Left kidney (tissue), 2 donors: Measurements from ENCODE around the gene PCCA. TPM values are rescaled to one million over a fixed set of nuclear protein-coding genes. Genes with fewer than 3 reads are reported as not detected.

Experiments used
- DNase-seq: peaks from one replicate; pipeline ENCODE4 v3.0.0-alpha.2; 2013
- polyA plus RNA-seq: library from polyadenylated mRNA; unstranded; fragments of 120-200 nt; gene quantifications from one replicate; pipeline ENCODE4 v1.2.1, GENCODE V29; 2013; ENCODE audit not compliant: insufficient read length

Gene PCCA
- polyA plus RNA-seq, 1 donor = 64.7 TPM

- DNase-seq = no peak
These were observed 375.1 kb downstream of the PCCA start for GRCh38 chr13:100464006-100464405.

GRCh38 chr13:100465558-100465957 is 376.7 kb downstream of the PCCA start:
- DNase-seq = no peak

- no peak for DNase-seq
These were observed 382.1 kb downstream of the PCCA start for GRCh38 chr13:100470866-100471505.

- DNase-seq = no peak
These were observed 384.2 kb downstream of the PCCA start for GRCh38 chr13:100473087-100473486.

GRCh38 chr13:100473501-100474044 is 384.7 kb downstream of the PCCA start:
- DNase-seq = no peak

GRCh38 chr13:100476963-100477362 is 388.1 kb downstream of the PCCA start:
- DNase-seq = no peak

- no peak for DNase-seq
These were observed 389.4 kb downstream of the PCCA start for GRCh38 chr13:100478107-100478809.

GRCh38 chr13:100480676-100481075 is 391.8 kb downstream of the PCCA start:
- DNase-seq = no peak

- no peak for DNase-seq
These were observed 394.2 kb downstream of the PCCA start for GRCh38 chr13:100483139-100483538.

GRCh38 chr13:100483841-100484381 is 395.0 kb downstream of the PCCA start:
- DNase-seq = no peak

- DNase-seq = no peak
These were observed 395.8 kb downstream of the PCCA start for GRCh38 chr13:100484702-100485101.

GRCh38 chr13:100485265-100485664 is 396.4 kb downstream of the PCCA start:
- DNase-seq = no peak

GRCh38 chr13:100490692-100491091 is 401.8 kb downstream of the PCCA start:
- DNase-seq = no peak

- no peak for DNase-seq
These were observed 402.4 kb downstream of the PCCA start for GRCh38 chr13:100491164-100491842.

GRCh38 chr13:100493418-100493817 is 404.5 kb downstream of the PCCA start:
- no peak for DNase-seq

GRCh38 chr13:100495455-100495854 is 406.6 kb downstream of the PCCA start:
- DNase-seq = no peak

- no peak for DNase-seq
These were observed 408.5 kb downstream of the PCCA start for GRCh38 chr13:100497389-100497788.

- DNase-seq = no peak
These were observed 413.6 kb downstream of the PCCA start for GRCh38 chr13:100502446-100502845.

- DNase-seq = no peak
These were observed 414.7 kb downstream of the PCCA start for GRCh38 chr13:100503622-100504021.

GRCh38 chr13:100506154-100506553 is 417.3 kb downstream of the PCCA start:
- no peak for DNase-seq

- DNase-seq = no peak
These were observed 417.9 kb downstream of the PCCA start for GRCh38 chr13:100506600-100507422.

GRCh38 chr13:100508455-100508854 is 419.6 kb downstream of the PCCA start:
- DNase-seq = no peak
